HepG2 (cell line): ENCODE data around the gene KCNJ5. TPM values are rescaled to one million over a fixed set of nuclear protein-coding genes. Genes with fewer than 3 reads are reported as not detected.

Experiments
- ATAC-seq: fragments of 200-7000 bp; cut with Tn5 transposase; 3 replicates; pipeline ENCODE4 v1.9.1; 2020; ENCODE audit warnings: mild to moderate bottlenecking, moderate library complexity
- BruUV-seq: library from RNA; stranded (reverse); fragments of 400-500 nt; replicated peaks from 2 replicates; lab custom pipeline; 2021; lab: Mats Ljungman, UMichigan
- CTCF ChIA-PET: fragments of 300-600 bp; formaldehyde crosslinking; extraction: SDS; loops from one replicate; lab custom pipeline; 2021; ENCODE audit warnings: low total read pairs, inconsistent platforms, low intra/inter-chr PET ratio; lab: Yijun Ruan, JAX
- POLR2A ChIA-PET: fragments of 350-600 bp; sonication (Branson Sonifier 250); formaldehyde crosslinking; loops from one replicate; lab custom pipeline; 2020; ENCODE audit warnings: antibody characterized with exemption, inconsistent platforms; lab: Yijun Ruan, JAX
- DNase-seq: peaks from one replicate; pipeline ENCODE4 v3.0.0-alpha.2; 2015; ENCODE audit warnings: low spot score
- FAIRE-seq: peaks from 3 replicates; lab custom pipeline; 2011; peaks lifted over from hg19 to GRCh38; lab: Jason Lieb, UNC
- H2AFZ ChIP-seq: one replicate; pipeline ENCODE4 v1.6.1; 2011; ENCODE audit warnings: low read length, inconsistent platforms
- H3K27ac ChIP-seq: fragments of 300-600 bp; 3 replicates; pipeline ENCODE4 v1.8.0; 2011; ENCODE audit warnings: mixed run types, mild to moderate bottlenecking, mixed read lengths, low read length, inconsistent platforms; ENCODE audit not compliant: insufficient read depth; ENCODE audit errors: extremely low read length
- H3K27me3 ChIP-seq, 2 experiments: fragments of 200-600 bp in 1 of 2; 2 replicates in 1 of 2; 3 replicates in 1 of 2; pipeline versions ENCODE4 v1.6.0 to v1.8.0; 2011; ENCODE audit warnings: low read length in 2 of 2, mild to moderate bottlenecking in 2 of 2, moderate library complexity in 2 of 2, inconsistent platforms in 1 of 2; ENCODE audit not compliant: insufficient read depth in 2 of 2, control insufficient read depth in 1 of 2
- H3K36me3 ChIP-seq, 2 experiments: fragments of 200-600 bp in 1 of 2; replicated peaks in 1 of 2; 2 replicates in 1 of 2; 3 replicates in 1 of 2; pipeline versions ENCODE4 v1.5.1 to v1.8.0; 2011; ENCODE audit warnings: low read length in 2 of 2, inconsistent platforms in 1 of 2; ENCODE audit not compliant: insufficient read depth in 2 of 2, control insufficient read depth in 1 of 2
- H3K4me1 ChIP-seq: 2 replicates; pipeline ENCODE4 v1.5.1; 2012; ENCODE audit warnings: low read length, inconsistent platforms; ENCODE audit not compliant: insufficient read depth
- H3K4me2 ChIP-seq: 2 replicates; pipeline ENCODE4 v1.6.0; 2011; ENCODE audit warnings: low read depth, low read length, inconsistent platforms
- H3K4me3 ChIP-seq, 3 experiments: fragments of 200-600 bp in 1 of 3; sonication (generic), shearing (Covaris generic) in 1 of 3; replicated peaks in 1 of 3; 2 replicates each; pipeline ENCODE4 v1.5.1; 2011 to 2016; ENCODE audit warnings: low read length in 3 of 3, inconsistent platforms in 2 of 3, low read depth in 2 of 3, mild to moderate bottlenecking in 2 of 3, control low read depth in 1 of 3, mixed read lengths in 1 of 3; ENCODE audit not compliant: insufficient read depth in 1 of 3
- H3K79me2 ChIP-seq: one replicate; pipeline ENCODE4 v1.6.1; 2011; ENCODE audit warnings: low read length, inconsistent platforms; ENCODE audit not compliant: insufficient read depth
- H3K9ac ChIP-seq: 2 replicates; pipeline ENCODE4 v1.6.0; 2011; ENCODE audit warnings: mild to moderate bottlenecking, low read depth, low read length, inconsistent platforms; ENCODE audit not compliant: insufficient read depth
- H3K9me3 ChIP-seq: 2 replicates; pipeline ENCODE4 v1.5.1; 2012; ENCODE audit warnings: mild to moderate bottlenecking, low read length
- H4K20me1 ChIP-seq: 2 replicates; pipeline ENCODE4 v1.6.0; 2011; ENCODE audit warnings: inconsistent platforms, mild to moderate bottlenecking, low read length, moderate library complexity; ENCODE audit not compliant: insufficient read depth
- AGO2 ChIP-seq: fragments of 200-400 bp; formaldehyde crosslinking; optimal IDR thresholded peaks from 2 replicates; pipeline ENCODE3; 2017; ENCODE audit warnings: mild to moderate bottlenecking, low read depth, low read length, moderate library complexity
- CEBPB ChIP-seq: IDR thresholded peaks from 2 replicates; pipeline ENCODE4 v1.6.1; 2011; ENCODE audit warnings: low read depth, low read length, improper control_type of control experiment, borderline replicate concordance
- CREBL2 ChIP-seq: sonication (generic); formaldehyde crosslinking; IDR thresholded peaks from 2 replicates; pipeline ENCODE4 v1.8.1; 2023; ENCODE audit warnings: missing genetic modification reagents, mild to moderate bottlenecking, borderline replicate concordance
- E2F2 ChIP-seq: sonication (generic); formaldehyde crosslinking; IDR thresholded peaks from 2 replicates; pipeline ENCODE4 v1.4.0; 2020; ENCODE audit warnings: missing genetic modification reagents, borderline replicate concordance
- MIXL1 ChIP-seq: IDR thresholded peaks from 2 replicates; pipeline ENCODE4 v1.6.1; 2016
- PAF1 ChIP-seq: IDR thresholded peaks from 2 replicates; pipeline ENCODE4 v1.6.1; 2016; ENCODE audit warnings: missing genetic modification reagents, missing compliant biosample characterization
- SRSF4 ChIP-seq: fragments of 200-400 bp; formaldehyde crosslinking; IDR thresholded peaks from one replicate; pipeline ENCODE4 v1.6.1; 2018; ENCODE audit warnings: mild to moderate bottlenecking, low read depth, low read length, moderate library complexity; ENCODE audit not compliant: poor library complexity, severe bottlenecking
- ZBTB7B ChIP-seq: sonication (generic); formaldehyde crosslinking; IDR thresholded peaks from 2 replicates; pipeline ENCODE4 v1.4.0; 2020; ENCODE audit warnings: missing genetic modification reagents
- ZNF329 ChIP-seq: sonication (generic); formaldehyde crosslinking; IDR thresholded peaks from 2 replicates; pipeline ENCODE4 v1.9.0; 2021; ENCODE audit warnings: low read depth, mild to moderate bottlenecking, missing genetic modification reagents
- ZSCAN31 ChIP-seq: sonication (generic); formaldehyde crosslinking; IDR thresholded peaks from 2 replicates; pipeline ENCODE4 v1.5.0; 2020; ENCODE audit warnings: low read depth, mild to moderate bottlenecking, missing genetic modification reagents
- WGBS: methylation state at CpG from one replicate; pipeline ENCODE4 v1.1.6; 2017; ENCODE audit warnings: low lambda C conversion rate; 5-methylcytosine and 5-hydroxymethylcytosine counted together
- in situ Hi-C: cut with HindIII; loops from 2 replicates; pipeline ENCODE4 v1.10.0; 2017; ENCODE audit warnings: low pct_unique_long_range_greater_than_20kb; ENCODE audit not compliant: extremely low pct_ligation_motif_present
- intact Hi-C: fragments of 100-400 bp; cut with micrococcal nuclease; formaldehyde crosslinking; loops from one replicate; pipeline ENCODE4 v1.10.0; 2022; ENCODE audit not compliant: unreplicated experiment
- polyA plus RNA-seq, 8 experiments: library from polyadenylated mRNA; depleted of rRNA in 3 of 8; stranded (reverse) in 7 of 8; unstranded in 1 of 8; fragments of >200 nt; fragmentation: Illumina TruSeq in 4 of 8; extraction: Trizol in 4 of 8; gene quantifications; 2 replicates each; pipeline versions ENCODE4 v1.2.1 to v1.2.3, GENCODE V29; 2011 to 2016; ENCODE audit warnings: low read depth in 4 of 8, missing spikeins in 1 of 8, mixed read lengths in 1 of 8; ENCODE audit not compliant: insufficient read depth in 1 of 8
- total RNA-seq, 5 experiments: library from RNA; depleted of rRNA; stranded (reverse); fragments of >200 nt; fragmentation: Illumina TruSeq; extraction: Trizol; gene quantifications; 2 replicates each; pipeline ENCODE4 v1.2.3, GENCODE V29; 2016; ENCODE audit warnings: low read depth in 1 of 5
- TF ChIP-seq, protein P1 (sequence below): sonication (generic); formaldehyde crosslinking; IDR thresholded peaks from 2 replicates; pipeline ENCODE4 v1.4.0; 2020; ENCODE audit warnings: mild to moderate bottlenecking, missing genetic modification reagents
- TF ChIP-seq, protein P2 (sequence below): sonication (generic); formaldehyde crosslinking; conservative IDR thresholded peaks from 2 replicates; pipeline ENCODE4 v1.4.0; 2020; ENCODE audit warnings: missing genetic modification reagents

KCNJ5 gene
- total and polyA plus RNA-seq, 2 of the 13 experiments (the other 11 are each of a cell fraction or from before 2014, with no cell fraction given): not detected

DNA sequence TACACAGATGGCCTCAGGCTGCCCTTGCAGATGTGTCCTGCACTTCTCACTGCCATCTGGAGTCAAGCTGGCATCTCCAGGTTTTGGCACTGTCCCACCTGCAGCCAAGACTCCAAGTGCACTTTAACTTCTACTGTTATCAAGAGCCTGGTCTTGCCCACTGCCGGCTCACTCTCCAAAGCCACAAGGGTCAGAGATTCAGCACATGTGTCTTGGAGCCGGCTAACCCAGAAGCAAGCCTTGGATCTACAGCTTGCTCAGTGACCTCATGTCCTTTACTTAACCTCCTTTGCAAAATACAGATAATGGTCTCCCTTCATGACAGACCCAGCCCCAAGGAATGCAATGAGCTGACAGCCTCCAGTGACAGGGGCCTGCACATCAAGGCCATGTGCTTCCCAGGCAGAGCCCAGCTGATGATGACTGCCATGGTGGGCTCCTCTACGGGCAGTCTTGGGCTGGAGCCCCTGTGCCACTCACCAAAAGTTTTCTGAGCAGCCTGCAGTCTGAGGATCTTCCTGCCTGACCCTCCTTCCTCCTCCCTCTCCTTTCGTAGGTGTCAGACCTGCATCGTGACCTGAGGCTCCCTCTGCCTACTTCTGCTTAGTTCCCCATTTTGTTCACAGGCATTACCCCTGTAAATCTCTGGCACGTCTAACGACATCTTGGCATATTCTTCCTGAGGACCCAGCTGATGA, 42.5 kb downstream of the KCNJ5 start:
- H4K20me1 ChIP-seq: no peaks in the 10 kb centered on the region
- no peak overlapping the region for H3K4me2 ChIP-seq
- H3K27me3 ChIP-seq: peaks cover 5 to 30% of the 10 kb centered on the region in 2 experiments; a peak in 4 of 5 replicates
- BruUV-seq: no TSS peak
- H2AFZ ChIP-seq: no peak overlapping the region
- CTCF ChIA-PET: no interaction called here
- no peaks in the 10 kb centered on the region for H3K36me3 ChIP-seq
- POLR2A ChIA-PET: no interaction called here
- in situ Hi-C loops: no loop called here
- no peaks in the 10 kb centered on the region for H3K79me2 ChIP-seq
- no peaks in the 10 kb centered on the region for H3K4me1 ChIP-seq
- H3K4me3 ChIP-seq: no peak overlapping the region
- no peak for DNase-seq
- WGBS: 43% methylated on average over 6 of the region's 7 CpGs
- H3K9me3 ChIP-seq: no peaks in the 10 kb centered on the region
- H3K9ac ChIP-seq: no peak overlapping the region
- no peak for FAIRE-seq
- no peak for ATAC-seq
- no peak overlapping the region for H3K27ac ChIP-seq
- intact Hi-C loops: no loop called here
- TF ChIP-seq ZNF329 (CRISPR knock-in tag): no peak
- no peak for TF ChIP-seq ZBTB7B
- no peak for TF ChIP-seq E2F2 (CRISPR knock-in tag)
- TF ChIP-seq AGO2: no peak
- TF ChIP-seq, protein P1, sequence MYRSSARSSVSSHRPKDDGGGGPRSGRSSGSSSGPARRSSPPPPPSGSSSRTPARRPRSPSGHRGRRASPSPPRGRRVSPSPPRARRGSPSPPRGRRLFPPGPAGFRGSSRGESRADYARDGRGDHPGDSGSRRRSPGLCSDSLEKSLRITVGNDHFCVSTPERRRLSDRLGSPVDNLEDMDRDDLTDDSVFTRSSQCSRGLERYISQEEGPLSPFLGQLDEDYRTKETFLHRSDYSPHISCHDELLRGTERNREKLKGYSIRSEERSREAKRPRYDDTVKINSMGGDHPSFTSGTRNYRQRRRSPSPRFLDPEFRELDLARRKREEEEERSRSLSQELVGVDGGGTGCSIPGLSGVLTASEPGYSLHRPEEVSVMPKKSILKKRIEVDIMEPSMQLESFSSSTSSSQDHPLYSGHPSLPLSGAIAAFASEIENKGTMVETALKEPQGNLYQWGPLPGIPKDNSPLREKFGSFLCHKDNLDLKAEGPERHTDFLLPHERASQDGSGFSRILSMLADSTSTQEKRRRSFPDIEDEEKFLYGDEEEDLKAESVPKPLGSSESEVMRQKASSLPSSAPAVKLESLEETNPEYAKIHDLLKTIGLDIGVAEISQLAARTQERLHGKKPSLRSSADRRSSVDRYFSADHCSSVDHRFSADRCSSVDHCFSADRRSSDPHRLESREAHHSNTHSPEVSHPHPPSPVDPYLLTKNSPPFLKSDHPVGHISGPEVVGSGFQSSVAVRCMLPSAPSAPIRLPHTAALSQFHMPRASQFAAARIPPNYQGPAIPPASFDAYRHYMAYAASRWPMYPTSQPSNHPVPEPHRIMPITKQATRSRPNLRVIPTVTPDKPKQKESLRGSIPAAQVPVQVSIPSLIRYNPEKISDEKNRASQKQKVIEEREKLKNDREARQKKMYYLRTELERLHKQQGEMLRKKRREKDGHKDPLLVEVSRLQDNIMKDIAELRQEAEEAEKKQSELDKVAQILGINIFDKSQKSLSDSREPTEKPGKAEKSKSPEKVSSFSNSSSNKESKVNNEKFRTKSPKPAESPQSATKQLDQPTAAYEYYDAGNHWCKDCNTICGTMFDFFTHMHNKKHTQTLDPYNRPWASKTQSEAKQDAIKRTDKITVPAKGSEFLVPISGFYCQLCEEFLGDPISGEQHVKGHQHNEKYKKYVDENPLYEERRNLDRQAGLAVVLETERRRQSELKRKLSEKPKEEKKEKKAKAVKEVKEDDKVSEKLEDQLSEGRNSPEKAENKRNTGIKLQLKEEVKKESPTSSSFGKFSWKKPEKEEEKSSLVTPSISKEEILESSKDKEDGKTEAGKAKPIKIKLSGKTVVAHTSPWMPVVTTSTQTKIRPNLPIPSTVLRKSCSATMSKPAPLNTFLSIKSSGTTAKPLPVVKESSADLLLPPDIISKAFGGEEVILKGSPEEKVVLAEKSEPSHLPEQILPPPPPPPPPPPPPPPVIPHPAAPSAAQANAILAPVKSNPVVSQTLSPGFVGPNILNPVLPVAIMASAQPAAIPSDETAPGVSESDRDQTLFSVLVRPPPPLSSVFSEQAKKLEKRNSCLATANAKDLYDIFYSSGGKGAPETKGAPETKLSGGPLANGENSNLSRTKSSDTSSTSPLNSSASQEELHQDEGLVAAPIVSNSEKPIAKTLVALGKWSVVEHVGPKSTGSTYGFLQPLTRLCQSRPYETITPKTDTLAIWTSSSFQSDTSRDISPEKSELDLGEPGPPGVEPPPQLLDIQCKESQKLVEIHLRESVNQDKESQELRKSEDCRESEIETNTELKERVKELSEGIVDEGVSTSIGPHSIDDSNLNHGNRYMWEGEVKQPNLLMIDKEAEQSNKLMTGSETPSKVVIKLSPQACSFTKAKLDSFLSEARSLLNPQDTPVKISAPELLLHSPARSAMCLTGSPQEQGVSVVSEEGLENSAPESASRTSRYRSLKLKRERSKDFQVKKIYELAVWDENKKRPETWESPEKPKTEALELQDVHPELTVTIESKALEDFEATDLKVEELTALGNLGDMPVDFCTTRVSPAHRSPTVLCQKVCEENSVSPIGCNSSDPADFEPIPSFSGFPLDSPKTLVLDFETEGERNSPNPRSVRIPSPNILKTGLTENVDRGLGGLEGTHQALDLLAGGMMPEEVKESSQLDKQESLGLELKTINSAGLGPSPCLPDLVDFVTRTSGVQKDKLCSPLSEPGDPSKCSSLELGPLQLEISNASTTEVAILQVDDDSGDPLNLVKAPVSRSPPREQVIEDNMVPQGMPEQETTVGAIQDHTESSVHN (CRISPR knock-in tag): no peak
- no peak for TF ChIP-seq CREBL2
- no peak for TF ChIP-seq SRSF4
- no peak for TF ChIP-seq PAF1 (CRISPR knock-in tag)
- TF ChIP-seq CEBPB: no peak
- TF ChIP-seq ZSCAN31 (CRISPR knock-in tag): no peak
- TF ChIP-seq MIXL1 (CRISPR knock-in tag): no peak
- TF ChIP-seq, protein P2, sequence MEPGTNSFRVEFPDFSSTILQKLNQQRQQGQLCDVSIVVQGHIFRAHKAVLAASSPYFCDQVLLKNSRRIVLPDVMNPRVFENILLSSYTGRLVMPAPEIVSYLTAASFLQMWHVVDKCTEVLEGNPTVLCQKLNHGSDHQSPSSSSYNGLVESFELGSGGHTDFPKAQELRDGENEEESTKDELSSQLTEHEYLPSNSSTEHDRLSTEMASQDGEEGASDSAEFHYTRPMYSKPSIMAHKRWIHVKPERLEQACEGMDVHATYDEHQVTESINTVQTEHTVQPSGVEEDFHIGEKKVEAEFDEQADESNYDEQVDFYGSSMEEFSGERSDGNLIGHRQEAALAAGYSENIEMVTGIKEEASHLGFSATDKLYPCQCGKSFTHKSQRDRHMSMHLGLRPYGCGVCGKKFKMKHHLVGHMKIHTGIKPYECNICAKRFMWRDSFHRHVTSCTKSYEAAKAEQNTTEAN (CRISPR knock-in tag): no peak
